ENCODE measurements around the gene WSB2.

WSB2 gene

GRCh38 chr12:117985182-117985581 is 75.8 kb downstream of the WSB2 start:
- DNase-seq = no peak
